Upper lobe of right lung (tissue), 1 donor: Measurements from ENCODE around the gene SNX33. TPM values are rescaled to one million over a fixed set of nuclear protein-coding genes. Genes with fewer than 3 reads are reported as not detected.
"Not testable (repeated sequence)": the region's sequence is repeated elsewhere in the genome, so short reads cannot be mapped to it uniquely, and the experiment has no call there.

Experiments
- ATAC-seq: fragments of 200-7000 bp; cut with Tn5 transposase; one replicate; pipeline ENCODE4 v1.9.1; 2020; ENCODE audit warnings: mild to moderate bottlenecking, moderate library complexity
- DNase-seq: peaks from one replicate; pipeline ENCODE4 v3.0.0-alpha.2; 2020
- H3K27ac ChIP-seq: fragments of 200-600 bp; one replicate; pipeline ENCODE4 v1.8.0; 2022
- H3K27me3 ChIP-seq: fragments of 200-600 bp; one replicate; pipeline ENCODE4 v1.8.0; 2022; ENCODE audit warnings: mild to moderate bottlenecking
- H3K36me3 ChIP-seq: fragments of 200-600 bp; one replicate; pipeline ENCODE4 v1.8.0; 2022
- H3K4me1 ChIP-seq: fragments of 200-600 bp; one replicate; pipeline ENCODE4 v1.8.0; 2022
- H3K4me3 ChIP-seq: fragments of 200-600 bp; one replicate; pipeline ENCODE4 v1.8.0; 2022; ENCODE audit warnings: mild to moderate bottlenecking
- H3K9me3 ChIP-seq: fragments of 200-600 bp; one replicate; pipeline ENCODE4 v1.8.0; 2022
- intact Hi-C: fragments of 100-400 bp; cut with DNase I; formaldehyde crosslinking; loops from one replicate; pipeline ENCODE4 v1.11.0; 2022
- total RNA-seq: library from RNA; stranded (reverse); fragmentation: NEBNext Ultra II Directional; extraction: Animal tissue kit (Norgen Biotek cat#: 25700); gene quantifications from one replicate; pipeline ENCODE4 v1.2.1, GENCODE V29; 2021
- TF ChIP-seq, protein P1 (sequence below): fragments of 200-600 bp; IDR thresholded peaks from one replicate; pipeline ENCODE4 v1.8.0; 2022; ENCODE audit warnings: antibody characterized with exemption
- donor health status: DM: no; HTN: yes; CAD: no; lungs with severe emphysema.

SNX33 gene
- total RNA-seq, 1 donor from 2014 or later = 31.0 TPM

DNA sequence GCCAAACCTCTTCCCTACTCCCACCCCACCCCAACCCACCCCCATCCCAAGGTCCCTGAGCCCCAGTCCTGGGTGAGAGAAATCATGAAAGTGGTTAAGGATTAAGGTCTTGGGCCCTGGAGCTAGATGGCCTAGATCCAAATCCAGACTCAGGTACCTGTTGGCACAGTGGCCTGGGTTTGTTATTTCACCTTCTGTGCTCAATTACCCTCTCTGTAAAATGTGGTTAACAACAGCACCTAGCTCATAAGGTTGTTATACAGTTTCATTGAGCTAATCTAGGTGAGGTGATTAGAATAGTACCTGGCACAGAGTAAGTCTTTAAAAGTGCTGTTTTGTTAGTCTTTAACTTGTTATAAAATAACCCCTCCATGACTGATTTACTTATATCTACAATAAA, 15.8 kb upstream of the SNX33 start:
- no peak for ATAC-seq
- H3K4me1 ChIP-seq = no peaks in the 10 kb centered on the region
- no peaks in the 10 kb centered on the region for H3K36me3 ChIP-seq
- TF ChIP-seq, protein P1, sequence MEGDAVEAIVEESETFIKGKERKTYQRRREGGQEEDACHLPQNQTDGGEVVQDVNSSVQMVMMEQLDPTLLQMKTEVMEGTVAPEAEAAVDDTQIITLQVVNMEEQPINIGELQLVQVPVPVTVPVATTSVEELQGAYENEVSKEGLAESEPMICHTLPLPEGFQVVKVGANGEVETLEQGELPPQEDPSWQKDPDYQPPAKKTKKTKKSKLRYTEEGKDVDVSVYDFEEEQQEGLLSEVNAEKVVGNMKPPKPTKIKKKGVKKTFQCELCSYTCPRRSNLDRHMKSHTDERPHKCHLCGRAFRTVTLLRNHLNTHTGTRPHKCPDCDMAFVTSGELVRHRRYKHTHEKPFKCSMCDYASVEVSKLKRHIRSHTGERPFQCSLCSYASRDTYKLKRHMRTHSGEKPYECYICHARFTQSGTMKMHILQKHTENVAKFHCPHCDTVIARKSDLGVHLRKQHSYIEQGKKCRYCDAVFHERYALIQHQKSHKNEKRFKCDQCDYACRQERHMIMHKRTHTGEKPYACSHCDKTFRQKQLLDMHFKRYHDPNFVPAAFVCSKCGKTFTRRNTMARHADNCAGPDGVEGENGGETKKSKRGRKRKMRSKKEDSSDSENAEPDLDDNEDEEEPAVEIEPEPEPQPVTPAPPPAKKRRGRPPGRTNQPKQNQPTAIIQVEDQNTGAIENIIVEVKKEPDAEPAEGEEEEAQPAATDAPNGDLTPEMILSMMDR = no peak
- no peaks in the 10 kb centered on the region for H3K9me3 ChIP-seq
- H3K27me3 ChIP-seq = no peaks in the 10 kb centered on the region
- DNase-seq = no peak
- intact Hi-C loops = no loop called here
- H3K27ac ChIP-seq = no peak overlapping the region
- no peak overlapping the region for H3K4me3 ChIP-seq

DNA sequence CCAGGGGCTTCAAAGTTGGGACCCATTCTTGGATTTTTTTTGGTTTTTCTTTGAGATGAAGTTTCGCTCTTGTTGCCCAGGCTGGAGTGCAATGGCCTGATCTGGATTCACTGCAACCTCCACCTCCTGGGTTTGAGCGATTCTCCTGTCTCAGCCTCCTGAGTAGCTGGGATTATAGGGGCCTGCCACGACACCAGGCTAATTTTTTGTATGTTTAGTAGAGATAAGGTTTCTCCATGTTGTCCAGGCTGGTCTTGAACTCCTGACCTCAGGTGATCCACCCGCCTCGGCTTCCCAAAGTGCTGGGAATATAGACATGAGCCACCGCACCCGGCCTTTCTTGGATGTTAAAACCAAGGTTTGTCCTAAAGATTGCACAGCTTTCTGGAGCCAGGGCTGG, 13.8 kb upstream of the SNX33 start:
- H3K9me3 ChIP-seq, H3K36me3 ChIP-seq, intact Hi-C loops, DNase-seq, H3K4me3 ChIP-seq, ATAC-seq, H3K27ac ChIP-seq, H3K27me3 ChIP-seq: not testable (repeated sequence)
- H3K4me1 ChIP-seq = peaks cover 18% of the 10 kb centered on the region

DNA sequence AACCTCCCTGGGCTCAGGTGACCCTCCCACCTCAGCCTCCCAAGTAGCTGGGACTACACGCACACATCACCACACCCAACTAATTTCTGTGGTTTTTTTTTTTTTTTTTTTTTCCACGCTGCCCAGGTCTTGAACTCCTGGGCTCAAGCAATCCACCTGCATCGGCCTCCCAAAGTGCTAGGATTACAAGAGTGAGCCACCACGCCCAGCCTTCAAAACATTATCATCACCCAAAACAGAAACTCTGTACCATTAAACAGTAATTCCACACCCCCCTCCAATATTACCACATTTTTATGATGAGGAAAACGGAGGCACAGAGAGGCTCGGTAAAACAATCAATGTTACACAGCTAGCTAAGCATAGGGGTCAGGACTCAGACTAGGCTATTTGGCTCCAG, 11.7 kb upstream of the SNX33 start:
- ATAC-seq (no peak), DNase-seq (no peak)
- Histone ChIP-seq H3K9me3 (no peaks in the 10 kb centered on the region), H3K4me1 (peaks cover 25% of the 10 kb centered on the region), H3K4me3 (no peak overlapping the region), H3K36me3 (peaks cover 7% of the 10 kb centered on the region), H3K27ac (no peak overlapping the region), H3K27me3 (no peaks in the 10 kb centered on the region)
- TF ChIP-seq, protein P1 = no peak
- intact Hi-C loops = no loop called here

DNA sequence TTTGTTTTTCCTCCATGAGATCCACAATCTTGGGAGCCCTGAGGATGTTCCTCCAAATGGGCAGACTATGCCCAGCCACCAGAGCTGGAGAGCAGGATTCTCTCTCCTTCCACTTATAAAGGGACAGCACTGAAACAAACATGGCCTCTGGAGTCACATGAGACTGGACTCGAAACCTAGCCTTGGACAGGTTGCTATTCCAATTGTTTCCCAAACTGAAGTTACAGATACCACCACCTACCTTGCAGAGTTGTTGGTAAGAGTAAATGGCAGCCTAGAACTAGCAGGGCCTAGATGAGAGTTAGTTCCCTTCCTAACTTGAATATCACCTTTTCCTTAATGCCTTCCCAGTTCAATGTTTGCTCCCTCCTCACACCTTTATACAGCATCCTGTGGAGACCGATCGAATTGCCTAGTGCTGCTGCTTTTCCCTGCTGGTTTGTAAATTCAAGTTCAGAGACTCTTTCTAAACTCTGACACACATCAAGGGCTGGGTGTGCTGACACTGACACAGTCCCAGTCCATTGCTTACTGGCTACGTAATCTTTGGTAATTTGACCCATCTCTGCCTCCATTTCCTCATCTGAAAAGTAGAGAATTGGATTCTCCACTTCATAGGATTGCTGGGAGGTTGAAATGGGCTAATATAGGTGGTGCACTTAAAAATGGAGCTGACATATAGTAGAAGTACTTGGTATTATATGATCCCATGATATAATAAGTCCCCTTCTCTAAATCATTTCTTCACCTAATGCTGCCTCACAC, 10.3 kb upstream of the SNX33 start:
- TF ChIP-seq, protein P1 = no peak
- peaks cover 7% of the 10 kb centered on the region for H3K36me3 ChIP-seq
- intact Hi-C loops = no loop called here
- DNase-seq (no peak), ATAC-seq (no peak)
- H3K27ac ChIP-seq = peak overlapping the region; percentile 98
- H3K4me1 ChIP-seq = peaks cover 27% of the 10 kb centered on the region
- H3K4me3 ChIP-seq = peak overlapping the region; percentile 96
- H3K27me3 ChIP-seq = no peaks in the 10 kb centered on the region
- no peaks in the 10 kb centered on the region for H3K9me3 ChIP-seq

DNA sequence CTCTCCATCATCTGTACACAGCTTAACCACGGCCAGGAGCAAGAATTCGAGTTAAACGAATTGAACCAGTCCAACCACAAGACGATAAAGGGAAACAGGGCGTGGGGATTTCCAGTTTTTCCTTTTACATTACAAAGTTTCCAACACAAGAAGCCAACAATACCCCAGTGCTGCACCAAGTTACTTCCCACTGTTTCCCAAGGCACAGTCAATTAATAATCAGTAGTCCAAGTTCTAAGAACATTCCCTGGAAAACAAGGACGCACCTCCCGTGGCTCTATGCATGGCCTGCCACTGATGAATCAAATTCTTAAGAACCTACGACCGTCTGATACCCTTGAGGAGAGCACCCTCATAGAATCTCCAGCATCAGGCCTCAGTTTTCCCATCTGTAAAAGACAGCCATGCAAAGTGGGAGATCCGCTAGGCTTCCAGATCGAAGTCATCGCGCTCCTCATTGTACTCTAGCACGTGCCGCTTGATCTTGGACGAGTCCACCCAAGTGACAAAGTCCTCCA, 8.5 kb upstream of the SNX33 start:
- Histone ChIP-seq H3K36me3 (peaks cover 7% of the 10 kb centered on the region), H3K27ac (peak overlapping the region; percentile 98), H3K9me3 (no peaks in the 10 kb centered on the region), H3K27me3 (no peaks in the 10 kb centered on the region), H3K4me3 (peak overlapping the region; percentile 96), H3K4me1 (peaks cover 27% of the 10 kb centered on the region)
- DNase-seq (no peak), ATAC-seq (no peak)
- TF ChIP-seq, protein P1 = no peak
- intact Hi-C loops = no loop called here

DNA sequence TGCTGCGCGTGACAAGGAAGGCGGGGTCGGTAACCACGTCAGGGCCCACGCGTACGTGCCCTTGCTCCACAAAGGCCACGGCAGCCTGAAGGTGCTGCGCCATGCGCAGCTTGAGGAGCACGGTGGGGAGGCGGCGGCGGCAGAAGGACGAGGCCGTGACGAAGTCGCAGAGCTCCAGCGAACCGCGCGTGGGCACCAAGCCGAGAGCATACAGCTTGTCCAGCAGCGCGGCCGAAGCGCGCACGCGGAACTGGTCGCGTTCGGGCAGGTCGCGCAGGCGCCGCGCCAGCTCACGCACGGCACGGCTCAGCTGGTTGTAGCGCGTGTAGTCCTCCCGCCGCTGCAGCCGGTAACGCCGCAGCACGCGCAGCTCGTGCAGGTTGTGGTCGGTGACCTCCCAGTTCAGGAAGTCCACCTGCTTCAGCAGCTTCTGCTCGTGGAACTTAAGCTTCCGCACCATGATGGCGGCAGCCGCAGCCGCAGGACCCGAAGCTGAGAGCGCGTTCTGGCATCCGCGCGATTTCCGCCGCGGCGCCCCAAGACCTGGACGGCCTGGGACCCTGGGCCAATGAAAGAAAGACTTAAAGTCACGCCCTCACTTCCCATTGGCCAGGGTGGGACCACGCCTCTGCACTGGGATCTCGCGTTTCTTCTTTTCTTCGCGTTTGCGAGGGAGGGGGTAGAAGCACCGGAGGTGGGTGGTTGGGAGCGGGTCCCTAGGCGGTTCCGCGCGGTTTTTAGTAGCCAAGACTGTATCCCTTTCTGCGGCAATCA, 7.8 kb upstream of the SNX33 start, which contains the start of gene IMP3:
IMP3 (minus strand) TSS at position 516 of the 774 bp plus-strand sequence; CDS start at position 460, 56 bp downstream.
- H3K9me3 ChIP-seq = no peaks in the 10 kb centered on the region
- peak within 1 kb of the TSS; percentile 98 for H3K27ac ChIP-seq
- no peaks in the 10 kb centered on the region for H3K27me3 ChIP-seq
- intact Hi-C loops = no loop called here
- H3K4me1 ChIP-seq = peaks cover 27% of the 10 kb centered on the region
- peaks cover 7% of the 10 kb centered on the region for H3K36me3 ChIP-seq
- TF ChIP-seq, protein P1 = no peak
- peak within 1 kb of the TSS; percentile 96 for H3K4me3 ChIP-seq
- DNase-seq = peak; percentile 96
- ATAC-seq = peak; percentile 96
